Left colon (tissue), 2 donors: ENCODE results near the gene DPM3. TPM values are rescaled to one million over a fixed set of nuclear protein-coding genes. Genes with fewer than 3 reads are reported as not detected.
"Not testable (repeated sequence)": the region's sequence is repeated elsewhere in the genome, so short reads cannot be mapped to it uniquely, and the experiment has no call there.

Experiments
- ATAC-seq: fragments of 200-7000 bp; cut with Tn5 transposase; one replicate; pipeline ENCODE4 v1.9.1; 2020; ENCODE audit warnings: mild to moderate bottlenecking, moderate library complexity
- DNase-seq, 2 donors: peaks; one replicate each; pipeline ENCODE4 v3.0.0-alpha.2; 2020
- intact Hi-C, 2 donors: fragments of 100-400 bp; cut with DNase I in 1 of 2; cut with micrococcal nuclease in 1 of 2; formaldehyde crosslinking; loops; one replicate each; pipeline versions ENCODE4 v1.11.2 to v1.14.0; 2022; cut with DNase I, micrococcal nuclease
- total RNA-seq, 2 donors: library from RNA; stranded (reverse); fragmentation: NEBNext Ultra II Directional; extraction: Animal tissue kit (Norgen Biotek cat#: 25700); gene quantifications; one replicate each; pipeline ENCODE4 v1.2.1, GENCODE V29; 2021
- donor health status: DM: no; HTN: no; CAD: no.
- donor health status: DM: yes; HTN: yes; CAD: no.

Gene DPM3
- total RNA-seq, 2 donors from 2014 or later, result 93.9 to 131 TPM

DNA sequence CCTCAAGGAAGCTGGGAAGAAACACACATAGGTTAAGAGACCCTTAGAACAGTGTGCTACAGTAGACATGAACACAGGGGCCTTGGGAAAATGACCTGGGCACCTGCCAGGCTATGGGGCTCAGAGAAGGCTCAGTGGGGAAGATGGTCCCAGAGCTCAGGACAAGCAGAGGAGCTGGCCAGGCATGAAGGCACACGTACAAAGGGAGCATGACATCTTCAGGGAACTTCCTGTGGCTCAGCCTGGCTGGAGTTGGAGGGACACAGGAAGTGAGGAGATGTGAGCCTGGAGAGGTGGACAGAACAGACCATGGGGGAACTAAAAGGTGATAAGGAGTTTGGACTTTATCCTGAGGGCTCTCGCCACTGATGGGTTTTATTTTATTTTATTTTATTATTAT, 8.5 kb downstream of the DPM3 start:
- ATAC-seq (no peak), DNase-seq (no peak)
- intact Hi-C loops, result no loop called here

- ATAC-seq, result no peak
- intact Hi-C loops, result no loop called here
- DNase-seq, result no peak
Measured at GRCh38 chr1:155131285-155131684, 9.0 kb downstream of the DPM3 start.

DNA sequence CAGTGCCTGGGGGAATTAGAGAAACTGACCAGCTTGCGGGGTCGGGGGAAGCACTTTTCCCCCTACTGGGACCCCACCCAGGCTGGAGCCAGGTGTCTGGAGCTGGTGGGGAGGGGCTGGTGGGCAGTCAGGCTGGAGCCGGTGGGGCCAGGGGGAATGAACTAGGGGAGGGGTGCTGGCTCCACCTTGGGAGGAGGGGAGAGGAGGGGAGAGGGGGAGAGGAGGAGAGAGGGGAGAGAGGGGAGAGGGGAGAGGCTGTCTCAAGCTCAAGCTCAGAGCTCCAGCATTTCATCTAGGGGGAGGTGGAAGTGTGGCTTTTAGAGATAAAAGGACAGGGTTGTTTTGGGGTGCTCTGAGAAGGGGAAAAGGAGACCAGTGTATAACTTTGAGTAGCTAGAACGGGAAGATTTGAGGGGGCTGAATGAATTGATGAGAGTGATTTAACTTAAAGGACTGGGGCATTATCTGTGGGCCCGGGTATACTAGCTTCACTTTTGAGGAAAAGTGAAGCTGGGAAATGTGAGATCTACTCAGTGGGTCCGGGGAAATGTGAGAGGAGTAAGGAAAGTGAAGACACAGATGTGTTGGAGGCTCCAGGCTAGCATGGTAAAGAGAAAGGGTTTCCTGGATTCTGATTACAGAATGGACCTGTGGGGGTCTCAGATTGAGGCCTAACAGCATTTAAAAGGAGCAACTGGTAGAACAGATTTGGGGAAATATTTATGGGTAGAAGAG, 9.9 kb downstream of the DPM3 start:
- no peak for DNase-seq
- ATAC-seq, result no peak
- intact Hi-C loops, result no loop called here

DNA sequence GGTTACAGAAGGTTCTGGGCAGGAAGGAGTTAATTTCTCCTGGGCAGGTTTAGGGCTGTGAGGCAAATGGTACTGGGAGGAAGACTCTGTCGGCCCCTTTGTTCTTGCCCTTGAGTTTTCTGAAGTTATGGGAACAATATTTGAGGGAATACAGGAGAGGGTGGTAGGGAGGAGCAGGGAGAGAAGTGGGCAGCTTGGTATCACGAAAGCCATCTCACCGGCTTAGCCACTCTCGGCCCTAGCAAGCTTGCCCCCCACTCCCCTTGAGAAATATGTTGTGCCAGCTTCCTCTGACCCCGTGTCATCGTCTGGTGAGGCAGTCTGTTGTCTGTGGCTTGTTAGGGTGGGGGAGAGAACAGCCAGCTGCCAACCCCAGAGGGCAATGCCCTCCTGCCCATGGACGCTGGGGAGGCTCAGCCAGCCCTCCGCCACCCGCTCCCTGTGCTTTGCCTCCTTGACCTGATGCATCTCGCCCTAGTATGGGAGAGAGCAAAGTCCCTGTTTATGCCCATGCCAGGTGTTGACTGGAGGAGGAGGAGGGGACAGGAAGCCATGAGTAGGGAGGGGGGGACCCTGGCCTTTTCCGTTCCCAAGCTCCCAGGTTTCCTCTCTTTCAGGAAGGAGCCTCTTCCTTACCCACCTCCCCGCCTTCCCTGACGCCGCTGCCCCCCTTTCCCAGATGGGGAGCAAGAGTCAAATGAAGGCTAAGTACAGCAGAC, 11.4 kb downstream of the DPM3 start:
- intact Hi-C loops, result no loop called here
- DNase-seq (peak; percentile 81 to 85), ATAC-seq (peak; percentile 52)

DNA sequence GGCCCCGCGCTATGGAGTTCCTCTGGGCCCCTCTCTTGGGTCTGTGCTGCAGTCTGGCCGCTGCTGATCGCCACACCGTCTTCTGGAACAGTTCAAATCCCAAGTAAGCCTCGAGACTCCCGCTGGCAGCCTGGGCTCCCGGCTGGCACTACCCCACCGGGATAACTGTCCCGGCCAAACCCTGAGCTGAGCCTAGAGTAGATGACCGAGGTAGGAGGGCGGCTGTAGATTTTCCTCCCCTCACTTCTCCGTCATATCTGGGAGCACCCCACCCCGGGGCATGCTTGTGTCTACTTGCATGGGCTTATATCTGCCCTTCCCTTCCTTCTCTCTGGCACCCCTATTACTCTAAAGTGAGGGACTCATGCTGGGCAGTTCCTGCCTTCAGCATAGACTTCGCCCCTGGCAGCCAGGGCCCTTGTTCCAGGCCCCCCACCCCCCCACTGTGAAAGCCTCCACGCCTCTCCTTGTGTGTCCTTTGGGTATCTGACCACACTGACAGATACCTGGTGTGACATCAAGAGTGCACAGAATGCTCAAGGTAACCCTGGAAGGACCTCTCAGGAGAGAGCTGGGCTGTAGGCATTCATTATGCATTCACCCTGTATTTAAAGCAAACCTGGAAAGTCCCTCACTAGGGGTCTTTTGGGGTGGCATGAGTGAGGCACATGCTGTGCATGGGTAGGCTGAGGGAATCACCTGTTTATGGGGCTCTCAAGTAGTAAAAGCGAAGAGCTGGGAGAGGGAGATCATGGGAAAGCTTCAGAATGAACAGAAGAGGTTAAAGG, 12.2 kb downstream of the DPM3 start:
- no peak for ATAC-seq
- no peak for DNase-seq
- intact Hi-C loops, result no loop called here

DNA sequence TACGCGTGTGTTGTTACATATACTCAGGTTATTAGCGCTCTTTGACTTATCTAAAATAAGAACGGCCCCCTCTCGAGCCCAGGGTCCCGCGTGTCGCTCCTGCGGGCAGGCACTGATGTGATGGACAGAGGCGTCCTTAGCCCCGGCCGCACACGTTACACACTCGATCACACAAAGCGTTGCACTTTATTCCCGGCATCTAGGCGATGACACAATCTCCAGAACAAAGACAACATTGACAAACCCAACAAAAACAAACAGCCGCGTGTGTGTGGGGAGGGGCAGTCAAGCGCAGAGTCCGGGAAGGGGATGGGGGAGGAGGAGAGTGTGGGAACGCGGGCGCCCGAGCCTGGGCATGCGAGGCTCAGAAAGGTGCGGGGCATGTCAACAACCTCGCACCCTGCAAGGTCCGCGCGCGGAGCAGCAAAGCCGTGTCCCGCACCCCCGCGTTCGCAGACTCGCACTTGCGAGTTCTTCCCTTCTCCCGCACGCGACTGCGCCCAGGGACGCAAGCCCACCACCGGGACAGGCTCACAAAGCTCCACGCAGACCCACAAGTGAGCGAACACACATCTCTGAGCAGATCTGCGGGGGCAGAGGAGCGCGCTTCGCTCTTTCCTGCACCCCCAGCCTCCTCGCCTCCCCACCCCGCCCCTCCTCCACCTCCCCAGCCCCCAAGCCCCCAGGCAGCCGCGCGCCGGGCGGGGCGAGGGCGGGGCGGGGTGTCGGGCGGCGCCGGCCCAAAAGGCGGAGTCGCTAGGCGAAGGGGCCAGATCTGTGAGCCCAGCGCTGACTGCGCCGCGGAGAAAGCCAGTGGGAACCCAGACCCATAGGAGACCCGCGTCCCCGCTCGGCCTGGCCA, 13.0 kb downstream of the DPM3 start, which contains the start of gene EFNA1:
TSS of gene EFNA1 (plus strand) at position 772 of the 862 bp plus-strand sequence. CDS start 102 bp downstream, outside the sequence.
- intact Hi-C loops, result no loop called here
- ATAC-seq (peak; percentile 49), DNase-seq (peak; percentile 84 to 90)

DNA sequence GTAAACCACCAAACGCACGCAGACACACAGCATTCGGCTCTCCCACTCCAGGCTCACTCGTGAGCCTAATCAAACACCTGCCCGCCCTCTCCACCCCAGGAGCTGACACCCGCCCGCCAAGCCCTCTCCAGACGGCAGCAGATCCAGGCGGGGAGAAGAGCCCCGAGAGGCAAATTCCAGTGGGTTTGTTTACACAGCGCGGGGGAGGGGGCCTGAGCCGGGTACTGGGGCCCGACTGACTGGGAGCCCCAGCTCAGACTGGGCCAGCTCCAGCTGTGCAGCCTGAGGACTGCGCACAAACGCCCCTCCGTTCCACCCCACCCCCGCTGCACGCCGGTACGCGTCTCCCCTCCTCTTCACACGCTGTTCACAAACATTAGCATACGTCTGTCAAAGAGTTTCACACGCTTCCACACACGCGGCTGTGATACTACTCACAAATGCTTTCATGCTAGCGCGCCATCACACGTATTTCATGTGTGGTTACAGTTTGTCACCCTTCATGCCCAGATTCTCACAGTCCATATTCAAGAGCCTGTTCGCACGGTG, 13.7 kb downstream of the DPM3 start:
- intact Hi-C loops, result no loop called here
- DNase-seq, result peak; percentile 54 to 70
- ATAC-seq, result peak; percentile 7

- intact Hi-C loops, result no loop called here
- DNase-seq (peak; percentile 90 to 96), ATAC-seq (peak; percentile 61)
Measured at GRCh38 chr1:155125946-155126555, 14.3 kb downstream of the DPM3 start.

DNA sequence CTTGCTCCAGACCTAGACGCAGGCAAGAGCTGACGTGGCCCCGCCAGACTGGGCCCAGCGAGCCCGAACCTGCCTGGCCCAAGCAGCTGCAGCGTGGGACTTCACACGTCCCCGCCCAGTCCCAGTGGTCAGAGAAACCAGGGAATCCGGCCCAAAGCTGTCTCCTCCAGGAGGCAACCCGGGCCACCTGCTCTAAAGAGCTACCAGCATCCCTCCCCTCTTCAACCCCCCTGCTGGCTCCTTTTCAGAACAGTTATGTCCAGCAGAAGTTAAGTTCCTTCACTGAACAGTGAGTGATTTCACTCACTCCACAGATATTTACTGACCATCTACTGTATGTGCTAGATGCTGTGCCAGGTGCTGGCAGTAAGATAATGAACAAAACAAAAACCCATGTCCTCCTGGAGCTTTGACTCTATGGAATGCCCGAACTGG, 14.8 kb downstream of the DPM3 start:
- no peak for ATAC-seq

GRCh38 chr1:155124503-155125463, 15.5 kb downstream of the DPM3 start:
- DNase-seq, result peak; percentile 59 to 72
- ATAC-seq, result no peak
- intact Hi-C loops, result no loop called here

More for the DNA sequence above, 14.8 kb downstream of the DPM3 start:
- intact Hi-C loops, result no loop called here
- peak; percentile 40 to 52 for DNase-seq

DNA sequence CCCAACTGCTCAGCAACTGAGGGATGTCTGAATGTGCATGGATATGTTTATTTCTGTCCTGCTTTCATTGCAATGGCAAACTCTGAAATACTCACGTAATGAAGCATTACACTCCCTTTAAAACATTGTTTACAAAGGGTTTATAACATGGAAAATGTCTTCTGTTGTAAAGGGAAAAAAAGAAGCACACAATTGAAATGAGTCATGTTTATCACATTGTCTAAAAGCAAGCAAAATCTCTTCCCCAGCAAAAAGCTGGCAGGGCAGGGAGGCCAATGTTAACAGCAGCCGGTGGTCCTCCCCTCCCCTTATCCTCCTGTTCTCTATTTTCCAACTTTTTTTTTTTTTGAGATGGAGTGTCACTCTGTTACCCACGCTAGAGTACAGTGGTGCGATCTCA, 16.5 kb downstream of the DPM3 start:
- no peak for DNase-seq
- intact Hi-C loops, result no loop called here
- ATAC-seq, result peak; percentile 14

DNA sequence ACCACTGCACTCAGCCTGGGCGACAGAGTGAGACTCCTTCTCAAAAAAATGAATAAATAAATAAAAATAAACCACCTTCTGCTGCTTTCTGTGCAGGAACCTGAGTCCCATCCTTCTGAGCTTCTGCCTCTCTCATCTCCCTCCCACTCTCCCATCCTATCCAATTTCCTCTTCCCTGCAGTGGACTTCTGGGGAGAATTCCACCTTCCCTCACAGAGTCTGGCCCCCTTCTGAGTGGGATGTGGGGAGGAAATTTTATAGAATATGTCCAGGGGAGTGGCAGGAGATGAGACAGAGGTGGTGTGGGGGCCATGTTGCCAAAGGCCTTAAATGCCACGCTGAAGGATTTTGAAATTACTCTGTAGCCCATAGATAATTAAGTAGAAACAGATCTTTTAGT, 18.0 kb downstream of the DPM3 start:
- intact Hi-C loops, result no loop called here
- DNase-seq (no peak), ATAC-seq (no peak)

- DNase-seq (no peak), ATAC-seq (no peak)
- intact Hi-C loops, result no loop called here
Measured at GRCh38 chr1:155121249-155121648, 19.1 kb downstream of the DPM3 start.

GRCh38 chr1:155120253-155120652, 20.1 kb downstream of the DPM3 start:
- intact Hi-C loops, result no loop called here
- DNase-seq (no peak), ATAC-seq (peak; percentile 42)

DNA sequence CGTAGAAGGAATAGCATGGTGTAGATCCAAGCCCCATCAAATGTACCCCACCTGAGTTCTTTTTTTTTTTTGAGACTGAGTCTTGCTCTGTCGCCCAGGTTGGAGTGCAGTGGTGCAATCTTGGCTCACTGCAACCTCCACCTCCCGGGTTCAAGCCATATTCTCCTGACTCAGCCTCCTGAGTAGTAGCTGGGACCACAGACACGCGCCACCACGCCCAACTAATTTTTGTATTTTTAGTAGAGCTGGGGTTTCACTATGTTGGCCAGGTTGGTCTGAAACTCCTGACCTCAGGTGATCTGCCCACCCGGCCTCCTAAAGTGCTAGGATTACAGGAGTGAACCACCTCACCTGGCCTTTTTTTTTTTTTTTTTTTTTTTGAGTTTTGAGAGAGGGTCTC, 22.2 kb downstream of the DPM3 start:
- DNase-seq, ATAC-seq, intact Hi-C loops: not testable (repeated sequence)

DNA sequence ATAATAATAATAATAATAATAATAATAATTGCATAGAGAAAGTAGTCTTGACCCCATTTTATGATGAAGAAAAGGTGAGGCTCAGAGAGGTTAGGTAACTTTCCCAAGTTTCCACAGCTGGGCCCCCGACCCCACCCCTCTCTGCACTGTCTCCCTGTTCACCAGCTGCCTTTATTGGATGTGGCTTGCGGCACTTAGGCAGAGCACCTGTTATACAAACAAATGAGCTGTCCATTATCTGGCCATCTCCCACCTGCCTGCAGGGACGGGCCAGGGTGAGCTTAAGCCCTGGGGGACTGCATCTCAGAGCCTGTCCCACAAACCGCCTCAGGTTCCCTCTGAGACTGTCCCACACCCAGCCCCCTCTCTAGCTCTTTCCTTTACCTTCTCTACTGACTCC, 22.7 kb downstream of the DPM3 start:
- ATAC-seq (peak; percentile 50), DNase-seq (peak in 1 of 2 donors; percentile 55)
- intact Hi-C loops, result no loop called here
